Activated CD8-positive, alpha-beta memory T cell treated with anti-CD3 and anti-CD28 coated beads, Interleukin-2, amount 50 U/mL, for 24 hours (primary cell): ENCODE measurements around the gene SLCO3A1.

ENCODE experiments used
- DNase-seq: peaks from one replicate; pipeline ENCODE4 v3.0.0-alpha.2; 2020; ENCODE audit errors: extremely low read depth

The SLCO3A1 gene

GRCh38 chr15:92003515-92004067 lies 150.1 kb downstream of the SLCO3A1 start:
- no peak for DNase-seq

- DNase-seq, result no peak
Observed at GRCh38 chr15:92005154-92005553, 151.6 kb downstream of the SLCO3A1 start.

DNA sequence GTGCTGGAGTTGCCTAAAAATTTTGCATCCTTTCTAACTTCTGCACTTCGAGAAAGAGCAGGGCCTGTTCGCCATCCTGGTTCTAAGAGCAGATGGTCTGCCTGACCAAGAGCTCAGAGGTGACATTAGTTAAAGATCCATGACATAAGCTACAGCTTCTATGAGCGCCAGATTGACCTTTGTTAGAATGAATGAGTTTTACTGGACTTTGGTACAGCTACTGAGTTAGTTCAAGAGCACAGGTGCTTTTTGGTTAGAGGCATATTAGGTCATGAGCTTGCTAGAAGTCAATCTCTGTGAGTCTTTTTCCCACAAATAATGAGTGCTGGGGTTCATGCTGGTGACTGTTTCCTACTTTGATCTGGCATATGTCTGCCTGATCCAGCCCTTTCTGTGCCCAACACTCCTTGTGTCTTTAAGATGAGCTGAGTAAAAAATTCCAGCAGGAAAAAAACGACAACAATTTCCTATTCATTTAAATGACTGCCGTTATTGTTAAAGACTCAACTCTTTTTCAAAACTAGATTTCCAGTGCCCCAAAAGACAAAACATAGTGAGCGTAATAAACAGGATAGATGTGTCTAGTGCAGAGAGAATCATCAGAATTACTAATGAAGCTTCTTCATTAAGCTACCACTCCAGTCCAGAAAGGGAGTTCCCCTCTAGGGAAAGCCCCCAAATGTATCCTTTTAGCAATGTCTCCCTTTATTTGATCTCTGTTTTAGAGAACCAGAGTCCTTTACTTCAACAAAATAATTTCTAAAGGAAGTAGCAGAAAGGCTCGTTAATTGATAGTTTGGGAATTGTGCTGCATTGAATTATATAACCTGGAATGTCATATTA lies 152.9 kb downstream of the SLCO3A1 start:
- DNase-seq, result no peak

GRCh38 chr15:92009162-92009561 lies 155.7 kb downstream of the SLCO3A1 start:
- DNase-seq, result peak; percentile 7

DNA sequence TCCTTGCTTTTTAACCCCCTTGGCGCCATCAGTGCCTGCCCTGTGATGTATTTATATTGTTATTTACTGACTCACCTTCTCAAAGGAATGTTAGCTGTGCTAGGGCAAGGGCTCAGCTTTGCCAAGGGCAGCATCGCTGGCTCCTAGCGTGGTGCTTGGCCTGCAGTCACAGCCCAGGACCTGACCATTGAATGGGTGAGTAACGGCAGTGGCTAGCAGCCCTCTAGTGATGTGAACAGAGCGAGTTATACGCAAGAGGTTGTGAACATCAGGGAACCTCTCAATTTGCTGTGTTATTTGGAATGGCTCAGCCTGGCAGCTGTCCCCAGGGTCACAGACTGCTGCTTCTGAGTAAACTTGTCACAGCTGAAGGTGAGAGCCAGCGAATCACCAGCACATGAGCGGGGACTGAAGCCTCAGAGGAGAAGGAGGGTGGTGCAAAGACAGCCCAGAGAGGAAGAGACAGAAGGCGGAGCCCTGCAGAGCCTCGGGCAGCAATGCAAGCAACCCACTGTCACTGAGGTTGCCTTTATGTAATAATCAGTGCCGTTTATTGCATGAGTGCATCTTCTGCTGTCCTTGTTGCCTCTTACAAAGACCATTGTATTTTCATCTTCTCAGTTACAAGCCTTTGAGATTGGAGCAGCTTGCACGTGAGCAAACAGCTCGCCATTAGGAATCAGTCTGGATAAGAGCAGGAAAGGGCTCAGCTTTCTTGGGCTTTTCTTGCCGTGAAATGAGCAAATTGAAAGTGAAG lies 158.3 kb downstream of the SLCO3A1 start:
- DNase-seq, result no peak

GRCh38 chr15:92012368-92012629 lies 158.8 kb downstream of the SLCO3A1 start:
- DNase-seq, result no peak

DNA sequence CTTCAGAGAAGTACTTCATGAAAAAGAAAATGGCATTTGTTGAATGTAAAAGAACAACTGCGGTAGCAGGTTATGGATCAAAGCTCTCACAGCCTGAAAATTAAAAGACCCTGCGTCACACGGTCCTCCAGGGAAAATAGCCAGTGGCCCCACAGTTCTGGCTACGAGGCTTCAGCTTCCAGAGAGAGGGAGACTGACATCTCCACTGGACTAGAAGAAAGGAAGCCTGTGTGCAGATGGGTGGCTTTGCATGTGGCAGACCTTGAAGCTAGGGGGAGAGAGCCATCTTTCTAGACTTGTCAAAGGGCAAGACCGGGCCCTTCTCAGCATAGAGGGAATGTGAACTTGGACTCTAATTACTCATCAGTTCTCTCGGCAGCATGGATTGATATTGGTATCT lies 159.4 kb downstream of the SLCO3A1 start:
- DNase-seq, result no peak

DNA sequence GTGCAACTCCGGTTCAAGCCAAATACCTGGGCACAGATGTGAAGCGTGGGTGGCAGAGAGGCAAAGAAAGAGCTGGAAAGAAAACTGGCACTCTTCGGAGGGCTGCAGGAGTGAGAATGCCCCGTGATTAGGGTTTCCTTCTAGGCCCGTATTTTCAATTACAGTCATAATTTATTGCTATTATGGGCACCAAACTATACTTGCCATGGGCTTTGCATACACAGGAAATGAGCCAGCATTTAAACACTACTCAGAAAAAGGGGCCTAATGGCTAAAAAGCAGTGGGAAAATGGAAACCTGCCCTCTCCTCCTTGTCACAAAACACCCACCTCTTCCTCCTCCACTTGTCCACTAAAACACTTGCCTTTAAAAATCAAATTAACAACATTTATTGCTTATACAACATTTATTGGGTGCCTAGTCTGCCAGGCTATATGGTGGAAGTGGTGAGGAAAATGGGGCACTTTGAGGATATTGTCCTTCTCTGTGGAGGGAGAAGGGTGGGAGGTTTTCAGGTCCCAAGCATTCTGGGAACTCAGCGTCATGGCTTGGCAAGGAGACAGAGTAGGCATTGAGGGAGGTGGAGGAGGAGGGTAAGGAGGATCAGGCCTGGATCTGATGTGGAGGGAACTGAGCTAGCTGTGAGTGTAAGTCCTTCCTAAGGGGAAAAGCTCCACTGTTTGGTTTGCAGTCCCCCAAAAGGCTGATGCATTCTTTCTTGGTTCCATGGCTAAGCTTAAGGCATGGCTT lies 160.9 kb downstream of the SLCO3A1 start:
- DNase-seq, result no peak

GRCh38 chr15:92017882-92018534 lies 164.5 kb downstream of the SLCO3A1 start:
- no peak for DNase-seq

DNA sequence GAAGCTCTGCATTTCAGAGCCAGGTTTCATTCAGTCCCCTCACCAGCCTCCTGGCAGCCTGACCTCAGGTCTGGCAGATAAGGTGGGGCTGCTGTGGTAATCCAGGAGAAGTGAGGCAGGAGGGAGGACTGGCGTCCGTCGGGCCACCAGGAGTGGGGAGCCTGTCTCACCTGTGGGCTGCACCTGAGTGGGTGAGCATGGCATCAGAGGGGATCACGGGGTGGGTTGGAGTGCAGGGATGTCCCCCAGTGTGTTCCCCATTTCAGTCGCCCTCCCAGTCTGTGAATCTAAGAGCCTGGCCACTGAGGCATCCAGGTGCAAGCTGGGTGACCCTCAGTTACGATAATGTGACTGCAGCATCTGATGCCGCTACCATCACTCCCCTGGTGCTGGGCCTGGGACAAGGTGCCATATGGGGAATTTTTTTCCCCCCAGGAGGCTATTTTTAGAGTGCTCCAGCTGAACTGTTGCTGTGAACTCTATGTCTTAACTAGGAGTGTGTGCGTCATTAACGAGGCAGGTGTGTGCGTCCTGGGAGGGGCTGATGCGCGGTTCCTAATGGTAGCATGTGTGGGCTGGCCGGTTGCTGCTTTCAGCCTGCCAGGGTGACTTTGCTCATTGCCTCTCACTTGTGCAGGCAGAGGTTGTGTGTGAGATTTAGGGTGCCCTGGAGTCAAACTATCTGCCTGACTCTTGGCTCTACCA lies 165.2 kb downstream of the SLCO3A1 start:
- DNase-seq, result no peak

DNA sequence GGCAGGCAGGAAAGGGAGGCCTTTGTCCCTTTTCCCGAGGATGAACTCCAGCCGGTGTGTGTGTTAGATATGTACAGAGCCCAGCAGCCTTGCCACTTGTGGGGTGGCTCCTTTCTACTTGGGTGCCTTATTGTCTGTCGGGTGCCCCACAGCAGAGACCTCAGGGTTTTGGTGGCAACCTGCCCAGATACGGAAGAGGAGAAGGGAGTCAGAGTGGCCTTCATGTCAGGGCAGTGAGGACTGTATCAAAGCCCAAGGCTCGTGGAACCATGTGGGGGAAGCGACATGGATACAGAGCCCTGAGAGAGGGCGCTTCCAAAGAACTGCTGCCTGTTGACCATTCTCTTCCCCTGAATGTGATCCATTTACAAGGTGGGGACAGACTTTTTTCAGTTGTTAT lies 166.2 kb downstream of the SLCO3A1 start:
- no peak for DNase-seq

DNA sequence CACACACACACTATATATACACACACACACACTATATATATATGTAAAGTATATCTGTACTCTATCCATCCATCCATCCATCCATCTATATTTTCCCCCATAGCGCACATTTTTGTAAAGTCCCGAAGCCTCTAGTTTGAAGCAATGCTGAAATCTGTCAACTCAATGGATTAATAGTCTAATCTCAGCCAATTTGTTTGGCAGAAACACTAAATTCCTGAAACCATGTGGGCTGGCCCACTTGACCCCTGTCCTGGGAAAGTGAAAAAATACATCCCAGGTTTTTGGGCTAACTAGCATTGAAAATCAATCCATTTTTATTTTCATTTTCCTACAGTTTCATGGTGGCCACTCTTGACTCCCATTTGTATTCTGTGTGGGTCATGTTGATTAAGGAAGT lies 166.7 kb downstream of the SLCO3A1 start:
- DNase-seq, result no peak

GRCh38 chr15:92020804-92021203 lies 167.3 kb downstream of the SLCO3A1 start:
- no peak for DNase-seq

DNA sequence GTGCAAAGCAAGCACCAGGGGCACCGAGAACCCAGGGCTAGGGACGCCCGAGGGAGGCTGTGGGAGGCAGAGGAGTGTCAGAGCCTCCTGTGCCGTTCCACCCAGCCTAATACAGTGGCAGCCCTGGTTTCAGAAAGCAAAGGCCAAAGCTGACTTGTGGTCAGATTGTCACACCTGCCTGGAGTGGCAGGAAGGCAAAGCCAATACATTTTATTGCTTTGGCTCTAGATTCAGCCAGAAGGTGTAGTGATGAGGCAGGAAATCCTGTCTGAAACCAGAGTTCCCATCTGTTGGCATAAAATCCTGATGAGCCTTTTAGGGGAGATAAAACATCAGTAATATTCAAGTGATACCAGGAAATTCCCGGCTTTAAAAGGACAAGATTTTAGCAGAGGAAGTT lies 168.3 kb downstream of the SLCO3A1 start:
- DNase-seq, result no peak

DNA sequence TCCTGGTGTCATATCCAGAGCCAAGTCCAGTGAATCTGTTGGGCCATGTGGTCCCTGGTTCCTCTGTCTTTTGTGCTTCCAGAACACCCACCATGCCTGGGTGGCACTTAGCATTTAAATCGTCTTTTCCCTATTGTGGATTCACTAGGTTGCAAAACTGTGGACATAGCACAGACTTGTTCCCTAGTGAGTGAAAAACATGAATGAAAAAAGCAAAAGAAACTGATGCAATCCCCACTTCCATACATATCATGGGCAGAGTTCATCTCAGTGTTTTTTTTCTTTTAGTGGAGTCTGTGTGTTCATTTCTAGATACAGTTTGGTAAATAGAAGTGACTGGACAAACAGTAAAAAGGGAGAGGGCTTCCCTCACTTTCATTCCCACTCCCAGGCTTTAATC lies 170.5 kb downstream of the SLCO3A1 start:
- no peak for DNase-seq

- no peak for DNase-seq
Observed at GRCh38 chr15:92025706-92026270, 172.3 kb downstream of the SLCO3A1 start.

DNA sequence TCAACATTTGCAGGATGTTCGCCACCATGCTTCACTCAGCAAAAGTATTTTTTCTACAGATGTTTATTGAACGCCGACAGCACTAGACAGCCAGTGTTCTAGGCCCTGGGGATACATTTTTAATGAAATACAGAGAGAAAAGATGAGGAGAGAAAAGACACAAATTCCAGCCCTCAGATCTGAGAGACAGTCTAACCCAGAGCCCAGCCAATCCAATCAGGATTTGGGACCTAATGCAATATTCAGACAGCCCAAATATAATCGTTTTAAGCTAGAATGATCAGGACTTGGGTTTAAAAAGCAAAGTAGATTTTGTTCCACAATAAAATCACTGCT lies 174.8 kb downstream of the SLCO3A1 start:
- no peak for DNase-seq

DNA sequence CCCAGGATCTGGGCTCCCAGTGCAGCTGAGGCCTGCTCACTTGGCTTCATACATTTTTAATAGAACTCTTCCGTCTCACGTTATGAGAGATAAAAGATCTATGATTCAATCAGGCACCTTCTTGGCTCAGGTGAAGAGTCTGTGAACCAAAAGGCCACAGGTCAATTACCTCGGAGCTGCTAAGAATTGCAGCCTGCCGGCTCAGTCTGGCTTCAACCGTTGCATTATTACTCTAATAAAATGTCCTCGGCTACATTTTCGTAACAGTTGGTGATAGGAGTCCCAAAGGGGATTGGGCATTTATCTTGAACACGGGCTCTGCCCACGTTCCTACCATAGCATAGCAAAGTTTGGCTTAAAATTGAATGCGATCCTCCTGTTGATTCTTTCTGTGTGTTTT lies 176.3 kb downstream of the SLCO3A1 start:
- DNase-seq, result no peak

GRCh38 chr15:92033314-92033713 lies 179.8 kb downstream of the SLCO3A1 start:
- DNase-seq, result no peak

DNA sequence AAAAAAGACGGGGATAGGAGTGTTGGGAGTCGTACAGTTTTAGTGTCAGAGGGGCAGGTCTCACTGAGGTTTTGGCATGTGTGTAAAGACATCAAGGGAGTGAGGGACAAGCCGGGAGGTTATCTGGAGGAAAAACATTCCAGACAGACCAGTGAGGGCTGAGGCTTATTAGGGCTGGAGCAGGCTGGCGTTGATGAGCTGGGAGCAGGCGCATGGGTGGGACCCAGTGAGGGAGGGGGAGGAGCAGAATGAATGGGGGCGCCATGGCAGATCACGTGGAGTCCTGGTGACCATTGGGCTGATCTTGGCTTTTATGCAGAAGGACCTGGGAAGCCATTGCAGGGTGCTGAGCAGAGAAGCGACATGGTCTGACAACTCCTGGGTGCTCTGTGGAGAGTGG lies 180.2 kb downstream of the SLCO3A1 start:
- DNase-seq, result no peak

GRCh38 chr15:92034227-92034626 lies 180.7 kb downstream of the SLCO3A1 start:
- DNase-seq, result no peak
